Pulmonary artery endothelial cell (primary cell): ENCODE results near the gene NCAM1. TPM values are rescaled to one million over a fixed set of nuclear protein-coding genes. Genes with fewer than 3 reads are reported as not detected.
"Not testable (repeated sequence)": the region's sequence is repeated elsewhere in the genome, so short reads cannot be mapped to it uniquely, and the experiment has no call there.

Experiments
- DNase-seq: peaks from one replicate; pipeline ENCODE4 v3.0.0-alpha.2; 2011; ENCODE audit warnings: low read depth, low spot score
- total RNA-seq: library from RNA; depleted of rRNA; stranded (reverse); fragments of >200 nt; gene quantifications from 2 replicates; pipeline ENCODE4 v1.2.3, GENCODE V29; 2014

NCAM1 gene
- total RNA-seq, 1 donor from 2014 or later = 0.07 TPM

DNA sequence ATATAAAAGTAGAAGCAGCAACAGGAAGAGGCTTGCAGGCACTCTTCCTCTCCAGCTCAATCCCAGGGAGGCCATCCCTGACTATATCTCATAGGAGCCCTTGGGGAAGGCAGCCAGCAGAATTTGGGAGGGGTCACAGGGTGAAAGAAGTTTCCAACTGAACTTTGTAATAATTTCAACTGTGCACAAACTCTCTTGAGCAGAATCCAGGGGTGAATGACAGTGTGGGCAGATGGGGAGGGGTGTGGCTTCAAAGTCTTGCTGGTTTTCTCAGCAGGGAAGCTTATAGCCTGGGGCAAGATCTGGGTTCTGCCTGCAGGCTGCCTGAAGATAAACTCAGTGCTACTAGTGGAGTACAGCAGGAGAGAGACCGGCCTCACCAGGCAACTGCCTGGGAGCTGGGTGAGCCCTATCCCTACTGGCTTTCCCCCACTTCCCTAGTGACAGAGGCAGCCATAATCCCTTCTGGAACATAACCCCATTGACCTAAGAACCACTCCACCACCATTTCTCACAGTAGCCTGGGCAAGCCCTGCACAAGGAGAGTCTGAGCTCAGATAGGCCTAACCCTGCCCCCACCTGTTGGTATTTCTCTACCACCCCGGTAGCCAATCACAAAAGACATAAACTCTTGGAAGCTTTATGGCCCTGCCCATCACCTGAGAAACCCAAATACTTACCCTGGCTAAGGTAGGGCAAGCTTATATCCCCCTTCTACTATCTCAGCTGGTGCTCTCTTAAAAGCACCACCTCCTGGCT, 335.4 kb downstream of the NCAM1 start:
- DNase-seq = no peak

DNA sequence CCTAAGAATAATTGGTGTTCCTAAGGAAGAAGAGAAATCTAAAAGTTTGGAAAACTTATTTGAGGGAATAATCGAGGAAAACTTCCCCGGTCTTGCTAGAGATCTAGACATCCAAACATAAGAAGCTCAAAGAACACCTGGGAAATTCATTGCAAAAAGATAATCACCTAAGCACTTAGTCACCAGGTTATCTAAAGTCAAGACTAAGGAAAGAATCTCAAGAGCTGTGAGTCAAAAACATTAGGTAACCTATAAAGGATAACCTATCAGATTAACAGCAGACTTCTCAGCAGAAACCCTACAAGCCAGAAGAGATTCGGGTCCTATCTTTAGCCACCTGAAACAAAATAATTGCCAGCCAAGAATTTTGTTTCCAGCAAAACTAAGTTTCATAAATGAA, 337.3 kb downstream of the NCAM1 start:
- DNase-seq = not testable (repeated sequence)

DNA sequence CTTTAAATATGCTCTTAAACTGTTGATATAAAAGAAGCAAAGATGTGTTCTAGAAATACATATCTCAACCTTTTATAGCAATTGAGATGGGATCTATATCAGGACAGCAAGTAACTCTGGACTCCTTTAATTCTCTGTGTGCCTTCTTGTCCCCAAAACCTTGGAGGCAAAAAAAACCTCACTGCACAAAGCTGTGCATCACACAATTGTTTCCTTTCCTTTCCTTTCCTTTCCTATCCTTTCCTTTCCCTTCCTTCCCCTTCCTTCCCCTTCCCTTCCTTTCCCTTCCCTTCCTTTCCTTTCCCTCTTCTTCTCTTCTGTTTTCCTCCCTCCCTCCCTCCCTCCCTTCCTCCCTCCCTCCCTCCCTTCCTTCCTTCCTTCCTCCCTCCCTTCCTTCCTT, 343.7 kb downstream of the NCAM1 start:
- DNase-seq = no peak

DNA sequence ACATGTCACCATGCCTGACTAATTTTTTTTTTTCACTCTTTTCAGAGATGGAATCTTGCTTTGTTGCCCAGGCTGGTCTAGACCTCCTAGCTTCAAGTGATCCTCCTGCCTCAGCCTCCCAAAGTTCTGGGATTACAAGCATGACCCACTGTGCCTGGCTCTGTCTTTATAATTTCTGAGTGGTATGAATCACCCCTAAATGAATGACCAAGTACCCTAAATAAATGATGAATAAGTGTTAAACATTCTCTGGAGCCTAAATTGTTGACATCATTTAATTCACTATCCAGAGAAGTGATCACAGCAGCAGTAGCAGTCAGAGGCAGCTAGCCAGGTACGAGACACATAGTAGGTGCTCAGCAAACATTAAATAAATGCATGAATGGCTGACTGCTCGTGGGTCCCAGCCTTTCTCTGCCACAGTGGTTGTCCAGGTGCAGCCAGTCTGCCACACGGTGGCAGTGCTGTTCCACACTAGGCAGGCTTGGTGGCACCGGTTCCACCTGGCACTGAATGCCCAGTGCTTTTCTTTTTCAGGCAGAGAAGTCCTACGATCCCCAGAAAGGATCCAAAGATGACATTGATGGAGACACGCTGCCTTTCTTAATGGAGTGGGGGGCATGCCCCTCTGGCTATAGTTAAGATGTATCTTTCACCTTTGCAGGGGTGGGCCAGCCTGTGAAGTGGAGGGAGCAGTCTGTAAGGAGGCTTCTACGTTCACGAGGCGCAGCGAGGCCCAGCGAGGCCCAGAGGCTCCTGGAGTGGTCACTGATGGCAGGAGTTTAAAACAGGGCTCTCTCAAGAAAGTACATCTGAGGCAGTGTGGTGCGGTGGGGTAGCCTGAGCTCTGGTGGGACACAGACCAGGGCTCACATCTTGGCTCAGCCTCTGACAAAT, 344.5 kb downstream of the NCAM1 start:
- peak; percentile 8 for DNase-seq

DNA sequence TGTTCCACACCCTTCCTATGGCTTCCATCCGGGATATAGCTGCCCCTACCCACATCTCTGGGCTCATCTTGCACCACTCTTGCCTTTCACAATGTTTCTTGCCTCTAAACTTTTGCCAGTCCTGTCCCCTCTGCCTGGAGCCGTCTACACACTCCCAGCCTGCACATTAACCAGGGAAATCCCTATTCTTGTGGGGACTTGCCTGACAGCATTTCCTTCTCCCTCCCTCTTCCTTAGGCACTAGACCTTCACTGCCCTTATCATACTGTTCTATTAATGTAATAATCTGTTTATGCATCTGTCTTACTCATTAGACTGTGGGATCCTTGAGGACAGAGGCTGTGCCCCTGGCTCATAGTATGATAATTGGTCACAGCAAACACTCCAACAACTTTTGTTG, 347.4 kb downstream of the NCAM1 start:
- no peak for DNase-seq

DNA sequence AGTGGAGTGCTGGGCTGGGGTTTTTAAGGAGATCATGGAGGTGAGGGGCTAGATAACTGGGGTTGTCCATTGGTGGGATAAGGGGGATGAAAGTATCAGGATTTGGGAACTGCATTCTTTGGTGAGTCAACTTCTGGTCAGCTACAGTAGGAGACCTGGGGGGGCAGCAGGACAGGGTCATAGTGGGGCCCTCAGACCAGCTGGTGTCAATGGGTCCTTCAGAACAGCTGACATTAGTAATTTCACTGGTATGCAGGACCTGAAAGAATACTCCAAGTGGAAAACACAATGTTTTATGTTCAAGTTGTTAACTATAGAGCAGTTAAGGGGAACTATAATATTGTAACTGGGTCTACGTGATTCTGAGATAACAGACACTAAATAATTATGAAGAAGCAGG, 350.3 kb downstream of the NCAM1 start:
- DNase-seq = no peak

DNA sequence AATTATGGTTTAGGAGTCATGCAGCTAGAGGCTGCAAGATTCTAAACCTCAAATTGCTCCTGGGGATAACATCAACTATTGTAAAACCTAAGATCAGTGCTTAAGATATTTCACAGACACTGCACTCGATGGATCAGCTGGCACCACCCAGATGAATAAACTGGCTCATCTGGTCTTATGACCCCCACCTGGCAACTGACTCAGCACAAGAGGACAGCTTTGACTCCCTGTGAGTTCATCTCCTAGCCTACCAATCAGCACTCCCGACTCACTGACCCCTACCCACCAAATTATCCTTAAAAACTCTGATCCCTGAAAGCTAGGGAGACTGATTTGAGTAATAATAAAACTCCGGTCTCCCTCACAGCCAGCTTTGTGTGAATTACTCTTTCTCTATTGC, 352.4 kb downstream of the NCAM1 start:
- no peak for DNase-seq

DNA sequence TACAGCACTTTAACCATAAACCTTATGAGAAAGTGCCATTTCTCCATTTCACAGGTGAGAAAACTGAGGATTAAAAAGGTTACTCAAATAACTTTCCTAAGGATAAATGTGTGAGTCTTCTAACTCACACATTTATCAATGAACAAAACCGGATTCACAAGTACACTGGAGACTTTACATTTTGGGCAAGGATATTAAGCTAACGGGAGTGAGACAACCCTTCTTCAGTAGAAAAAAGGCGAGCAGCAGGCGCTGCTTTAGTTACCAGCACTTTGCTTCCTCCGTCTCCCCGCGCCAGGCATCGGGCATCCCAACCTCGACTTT, 352.8 kb downstream of the NCAM1 start:
- no peak for DNase-seq

DNA sequence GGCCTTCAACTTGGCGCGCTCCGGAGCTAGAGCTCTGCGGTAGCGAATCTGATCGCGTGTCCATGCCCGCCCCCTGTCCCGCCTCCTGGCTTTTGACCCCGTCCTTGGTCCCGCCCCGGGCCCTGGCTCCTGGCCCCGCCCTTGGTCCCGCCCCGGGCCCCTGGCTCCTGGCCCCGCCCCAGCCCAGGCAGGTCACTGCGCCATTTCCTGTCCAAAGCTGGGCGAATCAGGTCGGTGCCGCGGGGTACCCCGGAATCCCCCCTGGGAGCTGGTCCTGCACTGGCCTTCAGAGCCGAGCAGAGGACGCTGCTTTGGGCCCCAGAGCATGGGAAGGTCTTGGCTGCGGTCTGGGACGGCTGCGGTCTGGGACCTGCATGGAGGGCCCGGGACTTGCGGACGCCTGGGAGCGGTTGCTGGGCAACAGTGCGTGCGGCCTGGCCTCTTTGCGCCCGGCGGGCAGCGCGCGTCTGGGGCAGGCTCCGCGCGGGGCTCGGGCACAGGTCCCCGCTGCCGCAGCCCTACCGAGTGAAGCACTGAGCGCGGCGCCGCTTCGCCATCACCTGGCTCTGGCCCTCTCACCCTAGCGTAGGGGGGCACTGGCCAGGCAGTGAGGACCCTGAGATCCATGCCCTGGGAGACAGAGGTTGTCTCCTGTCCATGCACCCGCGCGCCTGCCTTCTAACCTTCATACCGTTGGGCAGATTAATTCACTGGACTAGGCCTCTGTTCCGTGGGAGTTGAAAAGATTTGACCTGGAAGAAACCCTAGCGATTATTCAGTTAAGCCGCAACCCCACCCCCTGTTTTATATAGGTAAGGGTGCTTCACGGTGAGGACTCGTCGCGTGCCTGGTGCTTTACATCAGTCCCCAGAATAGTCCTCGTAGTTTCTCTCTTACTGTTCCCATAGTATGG, 353.4 kb downstream of the NCAM1 start, which contains the start of gene TTC12:
Gene TTC12 (plus strand): TSS at position 195 of the 913 bp plus-strand sequence. CDS start 1,675 bp downstream, outside the sequence.
- DNase-seq = peak; percentile 44

DNA sequence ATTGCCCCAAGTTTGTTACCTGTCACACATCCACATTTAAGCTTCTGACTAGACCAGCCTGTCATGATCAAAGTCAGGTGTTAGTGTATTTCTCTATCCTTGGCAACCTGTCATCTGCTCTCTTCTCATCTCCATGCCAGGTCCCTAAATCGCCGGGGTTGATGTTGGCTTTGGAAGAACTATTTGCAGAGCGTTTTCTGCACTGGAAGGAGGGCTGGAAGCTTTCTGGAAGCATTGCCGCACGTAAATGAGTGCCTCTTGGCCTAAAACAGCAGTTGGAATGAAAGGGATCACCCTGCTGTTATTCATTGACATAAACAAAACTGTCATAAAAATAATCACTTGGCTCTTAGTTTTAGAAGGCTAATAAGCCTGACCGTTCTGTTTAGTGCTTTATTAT, 354.6 kb downstream of the NCAM1 start:
- no peak for DNase-seq

DNA sequence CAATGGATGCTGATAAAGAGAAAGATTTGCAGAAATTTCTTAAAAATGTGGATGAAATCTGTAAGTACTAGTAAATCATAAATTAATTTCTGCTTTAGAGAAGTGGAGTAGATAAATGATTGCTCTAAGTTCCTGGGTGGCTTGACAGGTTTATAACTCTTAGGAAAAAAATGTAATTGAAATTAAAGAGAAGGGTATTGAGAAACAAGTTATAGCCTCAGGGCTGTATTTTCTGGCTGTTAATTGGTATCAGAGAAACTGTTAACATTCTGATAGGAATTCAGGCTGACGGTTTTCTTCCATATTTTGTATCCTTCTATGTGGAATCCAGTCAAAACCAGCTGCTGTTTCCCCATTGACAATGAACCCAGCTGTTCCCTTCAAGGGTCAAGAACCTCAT, 355.0 kb downstream of the NCAM1 start:
- DNase-seq = no peak

DNA sequence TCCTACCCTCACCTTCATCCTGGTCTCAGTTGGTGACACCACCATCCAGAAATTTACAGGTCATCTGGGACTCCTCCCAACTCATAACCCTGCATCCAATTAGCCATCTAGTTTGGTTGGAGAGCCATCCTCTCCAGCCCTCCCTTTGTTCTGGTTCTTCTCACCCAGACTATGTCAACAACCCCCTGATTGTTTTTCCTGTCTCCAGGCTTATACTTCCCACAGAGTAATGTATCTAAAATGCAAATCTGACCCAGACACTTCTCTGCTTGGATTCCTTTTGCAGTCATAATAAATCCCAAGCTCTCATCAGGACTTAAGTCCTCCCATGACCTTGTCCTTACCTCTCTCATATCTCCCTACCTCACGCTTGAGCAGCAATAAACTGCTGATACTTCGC, 356.1 kb downstream of the NCAM1 start:
- no peak for DNase-seq

DNA sequence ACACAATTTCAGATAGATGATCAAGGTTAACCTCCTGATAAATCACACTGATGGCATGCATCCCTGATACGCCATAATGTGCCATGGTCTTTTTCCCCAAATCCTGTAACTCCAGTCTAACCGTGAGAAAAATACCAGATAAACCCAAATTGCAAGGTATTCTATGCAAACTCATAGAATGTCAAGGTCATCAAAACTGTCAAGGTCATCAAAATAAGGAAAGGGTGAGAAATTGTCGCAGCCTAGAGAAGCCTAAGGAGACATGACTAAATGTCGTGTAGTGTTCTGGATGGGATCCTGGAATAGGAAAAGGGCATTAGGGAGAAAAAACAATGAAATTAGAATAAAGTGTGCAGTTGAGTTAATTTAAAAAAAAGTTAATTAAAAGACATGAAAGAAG, 357.9 kb downstream of the NCAM1 start:
- DNase-seq = no peak

DNA sequence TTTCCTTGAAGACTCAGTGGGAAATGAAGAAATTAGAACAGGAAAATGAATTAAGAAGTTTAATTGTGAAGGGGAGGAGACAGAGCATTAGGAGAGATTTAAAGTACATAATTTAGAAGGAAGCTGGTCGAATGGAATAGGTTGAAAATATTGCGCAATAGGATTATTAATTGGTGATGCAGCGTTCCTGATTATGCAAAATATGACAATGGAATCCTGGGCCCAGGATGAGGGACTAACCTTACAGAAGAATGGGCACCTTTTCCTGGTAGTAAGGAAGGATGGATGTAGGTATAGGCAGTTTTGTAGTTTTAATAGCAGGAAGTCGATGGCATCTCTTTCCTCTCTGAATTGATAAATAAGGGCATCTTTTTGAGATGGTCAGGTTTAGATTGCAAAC, 360.9 kb downstream of the NCAM1 start:
- DNase-seq = no peak

DNA sequence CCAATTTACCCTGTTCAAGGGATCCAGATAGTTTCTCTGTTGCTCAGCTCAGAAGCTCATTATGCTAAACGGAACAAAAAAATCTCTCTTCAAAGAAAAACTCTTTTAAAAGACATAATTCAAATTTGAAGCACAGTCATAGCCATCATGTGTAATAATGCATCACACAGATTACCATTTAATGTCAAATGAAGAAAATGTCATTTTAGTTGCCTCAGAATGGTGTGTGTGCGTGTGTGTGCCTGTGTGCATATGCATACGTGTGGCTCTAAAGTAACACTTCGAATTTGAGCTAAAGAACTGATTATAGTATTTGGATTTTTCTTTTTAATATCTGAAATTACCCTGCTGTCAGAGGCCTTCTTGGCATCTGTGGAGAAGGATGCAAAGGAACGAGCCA, 363.0 kb downstream of the NCAM1 start:
- DNase-seq = no peak
